Stimulated activated CD8-positive, alpha-beta memory T cell treated with anti-CD3 and anti-CD28 coated beads, Interleukin-7, amount 100 ng/mL, for 4 hours (primary cell): Measurements from ENCODE around the gene PRR5L.

ENCODE experiments used
- DNase-seq, 2 donors: peaks; one replicate each; pipeline ENCODE4 v3.0.0-alpha.2; 2020; ENCODE audit warnings: low read depth in 2 of 2

Gene PRR5L

GRCh38 chr11:36400766-36401455 lies 104.8 kb downstream of the PRR5L start:
- no peak for DNase-seq

GRCh38 chr11:36402568-36403170 lies 106.6 kb downstream of the PRR5L start:
- DNase-seq: no peak

- DNase-seq: no peak
Observed at GRCh38 chr11:36403661-36404060, 107.6 kb downstream of the PRR5L start.

GRCh38 chr11:36404831-36405230 lies 108.7 kb downstream of the PRR5L start:
- DNase-seq: no peak

- DNase-seq: no peak
Observed at GRCh38 chr11:36405585-36406367, 109.7 kb downstream of the PRR5L start.

- no peak for DNase-seq
Observed at GRCh38 chr11:36407356-36407755, 111.3 kb downstream of the PRR5L start.

GRCh38 chr11:36408498-36409136 lies 112.5 kb downstream of the PRR5L start:
- DNase-seq: no peak

- DNase-seq: no peak
Observed at GRCh38 chr11:36409152-36409816, 113.2 kb downstream of the PRR5L start.

GRCh38 chr11:36411202-36411640 lies 115.1 kb downstream of the PRR5L start:
- DNase-seq: peak in 1 of 2 donors; percentile 8

GRCh38 chr11:36412781-36413383 lies 116.8 kb downstream of the PRR5L start:
- DNase-seq: no peak

- DNase-seq: no peak
Observed at GRCh38 chr11:36417154-36417553, 121.1 kb downstream of the PRR5L start.

GRCh38 chr11:36419791-36420424 lies 123.8 kb downstream of the PRR5L start:
- DNase-seq: no peak

GRCh38 chr11:36421546-36422155 lies 125.6 kb downstream of the PRR5L start:
- DNase-seq: no peak

- no peak for DNase-seq
Observed at GRCh38 chr11:36425561-36426081, 129.5 kb downstream of the PRR5L start.

GRCh38 chr11:36426226-36426848 lies 130.2 kb downstream of the PRR5L start:
- DNase-seq: no peak

GRCh38 chr11:36427079-36427478 lies 131.0 kb downstream of the PRR5L start:
- no peak for DNase-seq

GRCh38 chr11:36427876-36428275 lies 131.8 kb downstream of the PRR5L start:
- DNase-seq: no peak

- peak in 1 of 2 donors; percentile 48 for DNase-seq
Observed at GRCh38 chr11:36431429-36432092, 135.5 kb downstream of the PRR5L start.

GRCh38 chr11:36432093-36432469 lies 136.0 kb downstream of the PRR5L start:
- DNase-seq: no peak
